Inflammatory macrophage (primary cell): ENCODE results near the gene SHC3.
A peak's percentile ranks its signal among the peaks of the same experiment; 100 is the strongest.

Experiments
- DNase-seq, 2 donors: peaks; one replicate each; pipeline ENCODE4 v3.0.0-alpha.2; 2020 to 2022

The SHC3 gene

GRCh38 chr9:89052470-89053097 lies 126.0 kb downstream of the SHC3 start:
- no peak for DNase-seq

- no peak for DNase-seq
Measured at GRCh38 chr9:89051421-89052025, 127.1 kb downstream of the SHC3 start.

GRCh38 chr9:89049646-89050045 lies 129.0 kb downstream of the SHC3 start:
- DNase-seq = no peak

GRCh38 chr9:89048616-89049015 lies 130.0 kb downstream of the SHC3 start:
- DNase-seq = no peak

GRCh38 chr9:89047667-89048066 lies 131.0 kb downstream of the SHC3 start:
- no peak for DNase-seq

- no peak for DNase-seq
Measured at GRCh38 chr9:89046832-89047231, 131.8 kb downstream of the SHC3 start.

- DNase-seq = no peak
Measured at GRCh38 chr9:89044881-89045280, 133.7 kb downstream of the SHC3 start.

GRCh38 chr9:89044104-89044503 lies 134.5 kb downstream of the SHC3 start:
- no peak for DNase-seq

- no peak for DNase-seq
Measured at GRCh38 chr9:89042984-89043383, 135.6 kb downstream of the SHC3 start.

- no peak for DNase-seq
Measured at GRCh38 chr9:89039664-89040063, 139.0 kb downstream of the SHC3 start.

- no peak for DNase-seq
Measured at GRCh38 chr9:89039104-89039465, 139.5 kb downstream of the SHC3 start.

GRCh38 chr9:89038382-89039103 lies 140.1 kb downstream of the SHC3 start:
- DNase-seq = peak; percentile 52 to 60

GRCh38 chr9:89037891-89038290 lies 140.7 kb downstream of the SHC3 start:
- no peak for DNase-seq

GRCh38 chr9:89037346-89037745 lies 141.3 kb downstream of the SHC3 start:
- DNase-seq = peak; percentile 42 to 53

- DNase-seq = peak; percentile 89 to 90
Measured at GRCh38 chr9:89036891-89037290, 141.7 kb downstream of the SHC3 start.

- DNase-seq = peak; percentile 44 to 54
Measured at GRCh38 chr9:89036383-89036782, 142.2 kb downstream of the SHC3 start.

GRCh38 chr9:89032661-89033060 lies 146.0 kb downstream of the SHC3 start:
- no peak for DNase-seq

GRCh38 chr9:89032173-89032572 lies 146.4 kb downstream of the SHC3 start:
- peak; percentile 3 to 20 for DNase-seq

GRCh38 chr9:89029788-89030187 lies 148.8 kb downstream of the SHC3 start:
- no peak for DNase-seq

GRCh38 chr9:89026876-89027275 lies 151.7 kb downstream of the SHC3 start:
- peak; percentile 83 to 85 for DNase-seq

- no peak for DNase-seq
Measured at GRCh38 chr9:89025553-89025952, 153.1 kb downstream of the SHC3 start.

- DNase-seq = no peak
Measured at GRCh38 chr9:89024727-89025126, 153.9 kb downstream of the SHC3 start.

GRCh38 chr9:89023740-89024139 lies 154.9 kb downstream of the SHC3 start:
- peak; percentile 53 to 60 for DNase-seq

- peak in 1 of 2 donors; percentile 35 for DNase-seq
Measured at GRCh38 chr9:89022902-89023301, 155.7 kb downstream of the SHC3 start.
